ENCODE measurements around the gene PFDN1.

Gene PFDN1

GRCh38 chr5:140302786-140303639 is at the start of gene PFDN1:
Gene PFDN1, minus strand, starts transcription at chr5:140303101. Its CDS starts 28 bp downstream, at chr5:140303073.
- in situ Hi-C loops (cut with HindIII; ENCODE audit: low sequenced_read_pairs): no loop called here
- TF ChIP-seq, protein P1, sequence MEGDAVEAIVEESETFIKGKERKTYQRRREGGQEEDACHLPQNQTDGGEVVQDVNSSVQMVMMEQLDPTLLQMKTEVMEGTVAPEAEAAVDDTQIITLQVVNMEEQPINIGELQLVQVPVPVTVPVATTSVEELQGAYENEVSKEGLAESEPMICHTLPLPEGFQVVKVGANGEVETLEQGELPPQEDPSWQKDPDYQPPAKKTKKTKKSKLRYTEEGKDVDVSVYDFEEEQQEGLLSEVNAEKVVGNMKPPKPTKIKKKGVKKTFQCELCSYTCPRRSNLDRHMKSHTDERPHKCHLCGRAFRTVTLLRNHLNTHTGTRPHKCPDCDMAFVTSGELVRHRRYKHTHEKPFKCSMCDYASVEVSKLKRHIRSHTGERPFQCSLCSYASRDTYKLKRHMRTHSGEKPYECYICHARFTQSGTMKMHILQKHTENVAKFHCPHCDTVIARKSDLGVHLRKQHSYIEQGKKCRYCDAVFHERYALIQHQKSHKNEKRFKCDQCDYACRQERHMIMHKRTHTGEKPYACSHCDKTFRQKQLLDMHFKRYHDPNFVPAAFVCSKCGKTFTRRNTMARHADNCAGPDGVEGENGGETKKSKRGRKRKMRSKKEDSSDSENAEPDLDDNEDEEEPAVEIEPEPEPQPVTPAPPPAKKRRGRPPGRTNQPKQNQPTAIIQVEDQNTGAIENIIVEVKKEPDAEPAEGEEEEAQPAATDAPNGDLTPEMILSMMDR (IDR thresholded peaks at IDR 0.05; ENCODE audit: low read depth, low read length): no peak
- DNase-seq (ENCODE audit: low read depth, low spot score): peak; percentile 96
- peak within 1 kb of the TSS; percentile 66 for H3K4me3 ChIP-seq (ENCODE audit: low read depth, low read length)

GRCh38 chr5:140351609-140352334 is 48.9 kb upstream of the PFDN1 start:
- TF ChIP-seq, protein P1 (IDR thresholded peaks at IDR 0.05; ENCODE audit: low read depth, low read length): peak; percentile 81
- in situ Hi-C loops (cut with HindIII; ENCODE audit: low sequenced_read_pairs): no loop called here
- no peak overlapping the region for H3K4me3 ChIP-seq (ENCODE audit: low read depth, low read length)
- DNase-seq (ENCODE audit: low read depth, low spot score): peak; percentile 75

DNA sequence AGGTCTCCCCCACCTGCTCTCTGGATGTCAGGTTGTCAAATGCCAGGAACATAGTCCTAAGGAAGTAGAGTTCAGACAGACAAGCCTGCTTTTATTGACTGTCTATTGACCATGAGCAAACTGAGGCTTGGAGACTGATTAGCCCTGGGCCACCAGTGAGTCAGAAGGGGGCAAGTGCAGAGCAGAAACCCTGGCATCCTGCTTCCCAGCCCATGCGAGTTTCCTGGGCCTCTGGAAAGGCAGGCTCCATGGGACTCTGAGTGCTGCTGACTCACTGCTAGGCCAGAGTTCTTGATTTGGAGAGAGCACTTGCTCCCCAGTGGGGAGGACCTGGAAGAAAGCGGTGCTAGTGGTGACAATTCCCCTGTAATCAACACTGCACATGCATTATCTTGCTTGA is 46.3 kb upstream of the PFDN1 start:
- DNase-seq (ENCODE audit: low read depth, low spot score): no peak
- TF ChIP-seq, protein P1 (IDR thresholded peaks at IDR 0.05; ENCODE audit: low read depth, low read length): no peak
- H3K4me3 ChIP-seq (ENCODE audit: low read depth, low read length): no peak overlapping the region
- in situ Hi-C loops (cut with HindIII; ENCODE audit: low sequenced_read_pairs): no loop called here

- in situ Hi-C loops (cut with HindIII; ENCODE audit: low sequenced_read_pairs): no loop called here
- no peak for DNase-seq (ENCODE audit: low read depth, low spot score)
- TF ChIP-seq, protein P1 (IDR thresholded peaks at IDR 0.05; ENCODE audit: low read depth, low read length): no peak
- no peak overlapping the region for H3K4me3 ChIP-seq (ENCODE audit: low read depth, low read length)
Measured at GRCh38 chr5:140348104-140348503, 45.2 kb upstream of the PFDN1 start.

GRCh38 chr5:140347360-140347759 is 44.5 kb upstream of the PFDN1 start:
- in situ Hi-C loops (cut with HindIII; ENCODE audit: low sequenced_read_pairs): no loop called here

More at GRCh38 chr5:140347360-140347759, 44.5 kb upstream of the PFDN1 start:
- H3K4me3 ChIP-seq (ENCODE audit: low read depth, low read length): no peak overlapping the region
- DNase-seq (ENCODE audit: low read depth, low spot score): no peak
- TF ChIP-seq, protein P1 (IDR thresholded peaks at IDR 0.05; ENCODE audit: low read depth, low read length): no peak
